ENCODE results near the gene OR8G1. TPM values are rescaled to one million over a fixed set of nuclear protein-coding genes. Genes with fewer than 3 reads are reported as not detected.

The OR8G1 gene
- total RNA-seq, 1 experiment from 2014 or later: not detected

GRCh38 chr11:124214027-124214426 lies 26.9 kb upstream of the OR8G1 start:
- no peak overlapping the region for H2BK5ac ChIP-seq (ENCODE audit: insufficient read length, low read length)
- DNase-seq: no peak
- TF ChIP-seq, protein P1, sequence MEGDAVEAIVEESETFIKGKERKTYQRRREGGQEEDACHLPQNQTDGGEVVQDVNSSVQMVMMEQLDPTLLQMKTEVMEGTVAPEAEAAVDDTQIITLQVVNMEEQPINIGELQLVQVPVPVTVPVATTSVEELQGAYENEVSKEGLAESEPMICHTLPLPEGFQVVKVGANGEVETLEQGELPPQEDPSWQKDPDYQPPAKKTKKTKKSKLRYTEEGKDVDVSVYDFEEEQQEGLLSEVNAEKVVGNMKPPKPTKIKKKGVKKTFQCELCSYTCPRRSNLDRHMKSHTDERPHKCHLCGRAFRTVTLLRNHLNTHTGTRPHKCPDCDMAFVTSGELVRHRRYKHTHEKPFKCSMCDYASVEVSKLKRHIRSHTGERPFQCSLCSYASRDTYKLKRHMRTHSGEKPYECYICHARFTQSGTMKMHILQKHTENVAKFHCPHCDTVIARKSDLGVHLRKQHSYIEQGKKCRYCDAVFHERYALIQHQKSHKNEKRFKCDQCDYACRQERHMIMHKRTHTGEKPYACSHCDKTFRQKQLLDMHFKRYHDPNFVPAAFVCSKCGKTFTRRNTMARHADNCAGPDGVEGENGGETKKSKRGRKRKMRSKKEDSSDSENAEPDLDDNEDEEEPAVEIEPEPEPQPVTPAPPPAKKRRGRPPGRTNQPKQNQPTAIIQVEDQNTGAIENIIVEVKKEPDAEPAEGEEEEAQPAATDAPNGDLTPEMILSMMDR (conservative IDR thresholded peaks at IDR 0.05): no peak
- H4K20me1 ChIP-seq (ENCODE audit: control insufficient read depth, insufficient read depth, insufficient read length): no peaks in the 10 kb centered on the region
- no peak overlapping the region for H3K27ac Mint-ChIP-seq
- H3K4me2 ChIP-seq (ENCODE audit: insufficient read depth, insufficient read length, low read length): no peak overlapping the region
- no peak overlapping the region for H3K56ac ChIP-seq (ENCODE audit: insufficient read length, low read depth, low read length)
- H2BK120ac ChIP-seq (ENCODE audit: low read depth, low read length, poor library complexity, severe bottlenecking): no peak overlapping the region
- no peak overlapping the region for H3K14ac ChIP-seq (ENCODE audit: insufficient read depth, low read length)
- no peak overlapping the region for H3T11ph ChIP-seq (ENCODE audit: low read length)
- no peak overlapping the region for H2BK20ac ChIP-seq (ENCODE audit: low read depth, low read length, poor library complexity, severe bottlenecking)
- H2AK5ac ChIP-seq (ENCODE audit: insufficient read length, low read length): no peak overlapping the region
- H3K27me3 ChIP-seq (ENCODE audit: insufficient read depth, low read length): no peaks in the 10 kb centered on the region
- H2AFZ ChIP-seq (ENCODE audit: low read length): no peak overlapping the region
- no peak overlapping the region for H3K27ac ChIP-seq (ENCODE audit: insufficient read length, low read depth, low read length)
- no peak overlapping the region for H4K5ac ChIP-seq (ENCODE audit: insufficient read length, low read depth, low read length)
- no peak overlapping the region for H4K91ac ChIP-seq (ENCODE audit: insufficient read length, low read depth, low read length)
- no peak overlapping the region for H3K9ac ChIP-seq (ENCODE audit: extremely low read depth, insufficient read length, low read length)
- no peak overlapping the region for H2BK12ac ChIP-seq (ENCODE audit: insufficient read length, low read depth, low read length)
- H3K79me1 ChIP-seq (ENCODE audit: insufficient read depth, low read depth, low read length, poor library complexity, severe bottlenecking): no peaks in the 10 kb centered on the region
- H3K79me2 ChIP-seq (ENCODE audit: insufficient read depth, low read length): no peaks in the 10 kb centered on the region
- H3K23me2 ChIP-seq (ENCODE audit: insufficient read length, low read depth, low read length, poor library complexity, severe bottlenecking): no peaks in the 10 kb centered on the region
- no peak overlapping the region for H3K4me3 Mint-ChIP-seq
- no peaks in the 10 kb centered on the region for H3K36me3 Mint-ChIP-seq (ENCODE audit: insufficient read depth in 1 of 3, low read depth in 3 of 3)
- H3K9me3 ChIP-seq (ENCODE audit: control insufficient read depth, low read depth, low read length): no peaks in the 10 kb centered on the region
- H3K18ac ChIP-seq (ENCODE audit: insufficient read length, low read depth, low read length): no peak overlapping the region
- peaks cover 3% of the 10 kb centered on the region in 2 experiments; a peak in 3 of 4 replicates for H3K4me1 Mint-ChIP-seq
- no peaks in the 10 kb centered on the region for H3K9me3 Mint-ChIP-seq
- no peaks in the 10 kb centered on the region for H3K4me1 ChIP-seq (ENCODE audit: insufficient read depth, low read length)
- WGBS (ENCODE audit: extremely low coverage, insufficient read length, low lambda C conversion rate): no CpG with 5 or more reads among the region's 3 CpGs
- H3K23ac ChIP-seq (ENCODE audit: insufficient read length, low read depth, low read length): no peak overlapping the region
- H2BK15ac ChIP-seq (ENCODE audit: low read depth, low read length): no peak overlapping the region
- H4K8ac ChIP-seq (replicated peaks; ENCODE audit: insufficient read length, low read depth, low read length): no peak overlapping the region
- no peak overlapping the region for H3K4ac ChIP-seq (ENCODE audit: low read depth, low read length)
- H3K27me3 Mint-ChIP-seq (ENCODE audit: low read depth): peaks cover 6% of the 10 kb centered on the region; the same call in 1 of the 2 replicates
